Activated T-cell treated with anti-CD3 and anti-CD28 coated beads for 24 hours (primary cell): ENCODE results near the gene OGT.
"Not testable (repeated sequence)": the region's sequence is repeated elsewhere in the genome, so short reads cannot be mapped to it uniquely, and the experiment has no call there.

Experiments used
- DNase-seq: peaks from one replicate; pipeline ENCODE4 v3.0.0-alpha.2; 2020; ENCODE audit warnings: low read depth

OGT gene

GRCh38 chrX:71586929-71587328 is 54.0 kb downstream of the OGT start:
- no peak for DNase-seq

DNA sequence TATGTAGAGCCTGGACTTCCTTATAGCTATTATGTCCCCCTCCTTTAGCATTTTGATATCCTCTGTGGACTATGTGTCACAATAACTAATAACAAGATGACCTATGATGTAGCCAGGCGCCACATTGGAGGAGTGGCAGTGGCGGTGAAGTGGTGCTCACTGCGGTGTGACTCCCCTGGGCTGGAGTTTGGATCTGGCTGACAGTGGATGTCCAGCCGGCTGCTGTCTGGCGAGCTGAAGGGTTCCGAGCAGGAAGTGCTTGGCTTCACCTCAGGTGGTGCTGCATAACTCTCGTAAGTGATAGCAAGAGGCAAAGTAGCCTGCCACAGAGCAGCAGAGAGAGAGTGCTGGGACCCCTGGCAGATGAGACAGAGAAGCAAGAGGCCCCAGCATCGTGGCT is 60.3 kb downstream of the OGT start:
- DNase-seq, result not testable (repeated sequence)

- DNase-seq, result no peak
Observed at GRCh38 chrX:71599965-71600364, 67.1 kb downstream of the OGT start.

GRCh38 chrX:71603618-71604017 is 70.7 kb downstream of the OGT start:
- DNase-seq, result no peak

- no peak for DNase-seq
Observed at GRCh38 chrX:71604141-71604540, 71.2 kb downstream of the OGT start.

GRCh38 chrX:71604796-71605568 is 72.1 kb downstream of the OGT start:
- DNase-seq, result no peak

DNA sequence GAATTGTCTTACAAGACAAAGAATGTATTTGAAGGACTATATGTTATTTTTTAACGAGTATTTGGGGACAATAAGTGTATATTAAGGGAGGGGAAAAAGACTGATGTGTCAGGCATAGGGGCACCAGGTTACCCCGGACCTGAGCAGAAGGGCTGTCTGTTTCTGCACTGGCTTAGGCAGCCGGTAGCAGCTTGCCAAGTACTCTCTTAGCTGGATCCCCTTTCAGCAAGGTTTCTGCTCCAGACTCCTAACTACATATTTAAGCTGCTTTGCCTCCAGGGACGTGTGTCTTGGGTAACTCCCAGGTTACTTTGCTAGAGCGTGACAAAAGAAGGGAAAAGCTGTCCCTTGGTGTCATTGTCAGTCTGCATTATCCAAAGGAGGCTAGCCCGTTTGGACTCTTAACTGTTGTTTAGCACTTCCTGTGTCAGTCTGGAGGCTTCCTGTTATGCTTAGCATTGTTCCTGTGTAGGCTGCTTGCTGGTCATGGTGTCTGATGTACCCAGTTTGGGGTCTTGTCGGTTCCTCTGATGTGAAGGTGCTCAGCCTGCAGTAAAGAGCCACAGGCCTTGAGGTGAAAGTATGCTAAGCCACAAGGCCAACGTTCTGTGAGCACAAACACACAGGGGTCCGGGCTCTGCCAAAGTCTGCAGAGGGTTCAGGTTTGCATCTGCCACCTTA is 73.8 kb downstream of the OGT start:
- no peak for DNase-seq

- DNase-seq, result no peak
Observed at GRCh38 chrX:71607488-71607887, 74.6 kb downstream of the OGT start.

DNA sequence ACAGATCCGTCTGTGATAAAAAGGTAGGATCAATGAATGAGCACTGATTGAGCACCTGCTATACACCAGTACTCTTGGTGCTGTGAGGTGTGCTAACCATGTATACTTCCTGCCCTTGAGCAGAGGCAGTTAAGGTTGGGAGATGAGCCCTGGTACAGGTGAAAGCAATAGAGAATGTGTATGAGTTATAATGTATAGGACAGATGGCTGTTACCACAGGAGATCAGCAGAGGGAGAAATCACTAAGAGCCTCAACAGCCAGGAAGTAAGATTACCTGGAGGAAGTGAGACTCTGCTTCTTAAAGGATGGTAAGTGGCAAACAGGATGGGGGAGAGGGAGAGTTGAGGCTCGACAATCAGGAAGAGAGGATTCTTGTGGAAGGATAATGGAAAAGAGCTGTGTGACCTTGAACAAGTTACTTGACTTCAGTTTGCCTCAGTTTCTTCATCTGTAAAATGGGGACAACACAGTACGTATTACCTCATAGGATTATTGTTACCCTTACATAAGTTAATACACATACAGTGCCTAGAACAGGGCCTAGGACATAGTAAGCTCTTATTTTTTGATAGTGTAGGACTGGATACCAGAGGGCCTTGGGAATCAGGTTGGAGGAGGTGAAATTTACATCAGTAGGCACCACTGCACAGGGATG is 76.3 kb downstream of the OGT start:
- DNase-seq, result no peak

- DNase-seq, result not testable (repeated sequence)
Observed at GRCh38 chrX:71611736-71612135, 78.8 kb downstream of the OGT start.

GRCh38 chrX:71612256-71612655 is 79.4 kb downstream of the OGT start:
- DNase-seq, result no peak

GRCh38 chrX:71615056-71615455 is 82.2 kb downstream of the OGT start:
- no peak for DNase-seq

GRCh38 chrX:71615954-71616353 is 83.0 kb downstream of the OGT start:
- DNase-seq, result no peak

GRCh38 chrX:71616672-71617529 is 84.0 kb downstream of the OGT start:
- no peak for DNase-seq

DNA sequence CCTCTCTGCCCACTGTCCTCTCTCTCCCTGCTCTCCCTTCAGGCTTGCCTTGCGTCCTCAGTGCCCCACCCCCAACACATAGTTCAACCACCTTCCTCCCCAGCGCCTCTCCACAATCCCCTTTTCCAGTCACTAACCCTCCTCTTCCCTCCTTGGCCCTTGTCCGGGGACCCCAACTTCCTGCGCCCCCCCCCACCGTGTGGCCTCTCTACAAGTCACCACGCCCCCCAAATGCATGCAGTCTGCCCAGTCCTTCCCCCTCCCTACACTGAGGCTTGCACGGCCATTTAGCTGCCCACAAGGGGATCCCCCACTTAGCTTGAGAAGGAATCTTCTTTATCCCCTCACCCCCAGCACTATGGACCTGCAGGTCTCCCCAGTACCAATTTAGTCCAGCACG is 84.8 kb downstream of the OGT start:
- no peak for DNase-seq

DNA sequence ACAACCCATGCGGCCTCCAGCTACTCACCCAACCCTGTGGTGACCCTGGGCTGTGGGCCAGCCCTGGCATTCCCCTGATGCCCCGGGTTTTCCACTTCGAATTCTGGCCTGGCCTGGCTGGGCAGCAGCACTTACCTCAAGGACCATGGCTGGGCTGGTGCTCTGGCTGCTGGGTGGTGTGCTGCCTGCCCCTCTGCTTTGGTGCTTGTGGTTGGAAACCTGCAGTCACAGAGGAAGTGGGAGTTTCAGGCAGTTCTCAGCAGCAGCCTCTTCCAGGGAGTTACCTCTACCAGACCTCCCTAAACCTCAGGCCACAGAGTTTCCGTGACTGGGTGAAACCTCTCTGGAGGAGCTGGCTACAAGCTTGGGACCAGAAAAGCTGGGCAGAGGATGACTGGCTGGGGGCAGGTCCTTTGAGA is 85.4 kb downstream of the OGT start, which contains the start of gene CXCR3:
Gene CXCR3, minus strand, starts transcription at position 209 of the 419 bp plus-strand sequence. Its CDS starts 62 bp downstream, at position 147.
- peak; percentile 67 for DNase-seq

DNA sequence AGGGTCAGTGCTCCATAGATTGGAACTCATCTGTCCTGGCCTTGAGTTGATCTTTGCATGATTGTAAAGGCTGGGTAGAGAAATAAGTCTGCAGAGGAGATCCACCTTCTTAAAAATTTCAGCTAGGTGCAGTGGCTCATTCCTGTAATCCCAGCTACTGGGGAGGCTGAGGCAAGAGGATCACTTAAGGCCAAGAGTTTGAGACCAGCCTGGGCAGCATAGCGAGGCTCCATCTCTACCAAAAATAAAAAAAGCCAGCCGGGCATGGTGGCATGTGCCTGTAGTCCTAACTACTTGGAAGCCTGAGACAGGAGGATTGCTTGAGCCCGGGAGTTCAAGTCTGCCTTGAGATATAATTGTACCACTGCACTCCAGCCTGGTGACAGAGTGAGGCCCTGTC is 85.9 kb downstream of the OGT start:
- no peak for DNase-seq

GRCh38 chrX:71619193-71619592 is 86.3 kb downstream of the OGT start:
- peak; percentile 63 for DNase-seq

DNA sequence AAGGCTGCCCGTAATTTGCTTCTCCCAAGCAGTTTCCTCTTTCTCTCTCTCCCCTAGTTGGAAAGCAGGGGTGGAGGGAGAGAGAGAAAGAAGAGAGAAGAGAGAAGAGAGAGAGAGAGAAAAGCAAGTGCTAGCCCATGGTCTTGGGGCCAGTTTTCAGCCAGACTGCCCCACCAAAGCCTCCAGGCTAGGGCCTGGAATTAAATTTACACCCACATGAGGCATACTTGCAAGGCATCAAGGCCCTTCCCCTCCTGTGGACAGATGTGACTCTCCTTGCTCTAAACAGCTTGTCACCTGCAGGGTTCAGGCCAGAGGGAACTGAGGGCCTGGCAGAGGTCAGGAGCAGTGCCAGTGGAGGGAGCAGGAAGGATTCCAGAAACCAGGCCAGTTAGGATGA is 87.1 kb downstream of the OGT start:
- DNase-seq, result no peak

DNA sequence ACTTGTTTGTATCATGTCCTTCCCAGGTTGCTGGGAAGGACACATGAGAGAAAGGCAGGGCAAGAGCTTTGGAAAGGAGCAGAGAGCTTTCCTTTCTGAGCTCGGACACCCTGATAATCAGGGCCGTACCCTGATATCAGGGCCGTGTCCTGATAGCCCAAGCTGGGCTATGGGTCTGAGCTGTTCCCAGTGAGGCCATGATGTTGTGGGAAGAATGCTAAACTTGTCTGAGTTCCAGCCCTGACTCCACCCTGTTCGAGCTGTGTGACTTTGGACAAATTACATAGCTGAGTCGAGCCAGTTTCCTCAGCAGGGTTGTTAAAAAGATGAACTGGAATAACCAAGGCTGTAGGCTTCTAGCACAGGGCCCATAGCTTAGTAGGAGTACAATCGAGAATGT is 88.7 kb downstream of the OGT start:
- DNase-seq, result no peak

- DNase-seq, result no peak
Observed at GRCh38 chrX:71622032-71622575, 89.2 kb downstream of the OGT start.
